Prostate gland (tissue), 2 donors: ENCODE results near the gene CHFR. TPM values are rescaled to one million over a fixed set of nuclear protein-coding genes. Genes with fewer than 3 reads are reported as not detected.

Experiments
- DNase-seq: peaks from one replicate; pipeline ENCODE4 v3.0.0-alpha.2; 2019; ENCODE audit warnings: low spot score
- H3K27ac ChIP-seq, 2 donors: fragments of 200-600 bp; sonication (generic); 2 replicates each; pipeline ENCODE4 v1.5.1; 2017 to 2019
- H3K27me3 ChIP-seq: fragments of 200-600 bp; sonication (generic); replicated peaks from 2 replicates; pipeline ENCODE4 v1.5.1; 2019; ENCODE audit not compliant: insufficient read depth
- H3K36me3 ChIP-seq, 2 donors: fragments of 200-600 bp; sonication (generic); 1 replicate in 1 of 2; 2 replicates in 1 of 2; pipeline versions ENCODE4 v1.5.1 to v1.8.1; 2017 to 2019
- H3K4me1 ChIP-seq: fragments of 200-600 bp; sonication (generic); replicated peaks from 2 replicates; pipeline ENCODE4 v1.5.1; 2019
- H3K4me3 ChIP-seq, 2 donors: fragments of 200-600 bp; sonication (generic); 2 replicates each; pipeline ENCODE4 v1.5.1; 2017 to 2019
- H3K9me3 ChIP-seq: fragments of 200-600 bp; sonication (generic); 2 replicates; pipeline ENCODE4 v1.5.1; 2017
- CTCF ChIP-seq, 4 experiments: fragments of 200-600 bp in 2 of 4; fragments of 450-650 bp in 2 of 4; sonication (generic) in 2 of 4; IDR thresholded peaks; 1 replicate in 3 of 4; 2 replicates in 1 of 4; pipeline ENCODE4 v1.5.1; 2016 to 2019; ENCODE audit warnings: antibody characterized with exemption in 4 of 4, mild to moderate bottlenecking in 2 of 4, moderate library complexity in 2 of 4
- POLR2A ChIP-seq: fragments of 450-650 bp; IDR thresholded peaks from one replicate; pipeline ENCODE4 v1.6.1; 2016; ENCODE audit warnings: antibody characterized with exemption, mild to moderate bottlenecking
- POLR2AphosphoS5 ChIP-seq: sonication (generic); formaldehyde crosslinking; IDR thresholded peaks from one replicate; pipeline ENCODE4 v1.6.1; 2017; ENCODE audit warnings: antibody characterized with exemption
- WGBS: methylation state at CpG from one replicate; pipeline ENCODE4 v1.1.5; 2018; 5-methylcytosine and 5-hydroxymethylcytosine counted together
- intact Hi-C: fragments of 100-400 bp; cut with DNase I; formaldehyde crosslinking; loops from one replicate; pipeline ENCODE4 v1.14.2; 2022
- total RNA-seq, 2 donors: library from RNA; depleted of rRNA; stranded (reverse); fragments of >200 nt; gene quantifications; one replicate each; pipeline ENCODE4 v1.1.0, GENCODE V29; 2016

Gene CHFR
- total RNA-seq, 2 donors from 2014 or later = 18.7 to 52.3 TPM

- 83% methylated on average over 22 of the region's 22 CpGs for WGBS
- Histone ChIP-seq H3K4me3 (no peak overlapping the region), H3K36me3 (peaks cover 9 to 11% of the 10 kb centered on the region in 2 donors), H3K27me3 (no peaks in the 10 kb centered on the region), H3K4me1 (no peaks in the 10 kb centered on the region), H3K27ac (no peak overlapping the region), H3K9me3 (no peaks in the 10 kb centered on the region)
- TF ChIP-seq CTCF (IDR thresholded peaks at IDR 0.05) = no peak
- no peak for TF ChIP-seq POLR2A
- TF ChIP-seq POLR2AphosphoS5 = no peak
- intact Hi-C loops = no loop called here
- no peak for DNase-seq
Observed at GRCh38 chr12:132783917-132784531, 103.4 kb downstream of the CHFR start.

Other genes starting within 250 kb of the CHFR start
- gene POLE, start 200.3 kb downstream of the CHFR start, total RNA-seq = 10 to 100 TPM; 41.8 to 65.4 TPM
- 100 to 1,000 TPM in 1 of 2 donors, 10 to 100 TPM in 1; 25.7 to 107 TPM for gene PXMP2, start 200.0 kb downstream of the CHFR start, total RNA-seq
- 10 to 100 TPM; 37.4 to 41.4 TPM for gene PGAM5, start 176.8 kb downstream of the CHFR start, total RNA-seq
- gene ANKLE2, start 125.8 kb downstream of the CHFR start, total RNA-seq = 10 to 100 TPM; 31.1 to 82.4 TPM
- 100 to 1,000 TPM in 1 of 2 donors, 10 to 100 TPM in 1; 99.1 to 109 TPM for gene GOLGA3, start 58.7 kb downstream of the CHFR start, total RNA-seq
- 10 to 100 TPM in 1 of 2 donors, 1 to 10 TPM in 1; 9.6 to 12.7 TPM for gene ZNF605, start 68.7 kb upstream of the CHFR start, total RNA-seq
- gene ZNF26, start 98.8 kb upstream of the CHFR start, total RNA-seq = 10 to 100 TPM; 14.2 to 17.0 TPM
- 10 to 100 TPM; 22.2 to 52.0 TPM for gene ZNF84, start 149.9 kb upstream of the CHFR start, total RNA-seq
- gene ZNF140, start 193.3 kb upstream of the CHFR start, total RNA-seq = 10 to 100 TPM; 18.2 to 23.7 TPM
- gene ZNF891, start 242.7 kb upstream of the CHFR start, total RNA-seq = 1 to 10 TPM; 1.9 to 3.0 TPM
- 10 to 100 TPM; 11.6 to 20.3 TPM for gene ZNF10, start 243.0 kb upstream of the CHFR start, total RNA-seq